MM.1S (cell line): ENCODE results near the gene NTN1.

Experiments used
- DNase-seq: peaks from one replicate; pipeline ENCODE4 v3.0.0-alpha.2; 2015
- H2AFZ ChIP-seq: fragments of 300-600 bp; sonication (generic); 2 replicates; pipeline ENCODE4 v1.6.0; 2016; ENCODE audit warnings: antibody characterized with exemption, low read length
- H3F3A ChIP-seq: fragments of 300-600 bp; sonication (generic); 2 replicates; pipeline ENCODE4 v1.6.1; 2016; ENCODE audit warnings: mild to moderate bottlenecking, antibody characterized with exemption, low read length, moderate library complexity, mixed read lengths; ENCODE audit not compliant: insufficient read depth
- H3K27ac ChIP-seq: fragments of 300-600 bp; sonication (generic); 2 replicates; pipeline ENCODE4 v1.5.1; 2016; ENCODE audit warnings: mild to moderate bottlenecking, low read length
- H3K27me3 ChIP-seq: fragments of 300-600 bp; sonication (generic); replicated peaks from 2 replicates; pipeline ENCODE4 v1.6.0; 2016; ENCODE audit warnings: low read length; ENCODE audit not compliant: insufficient read depth
- H3K36me3 ChIP-seq: fragments of 300-600 bp; sonication (generic); replicated peaks from 2 replicates; pipeline ENCODE4 v1.6.1; 2016; ENCODE audit warnings: mild to moderate bottlenecking, low read length, mixed read lengths; ENCODE audit not compliant: insufficient read depth
- H3K4me1 ChIP-seq: fragments of 300-600 bp; sonication (generic); 2 replicates; pipeline ENCODE4 v1.6.1; 2016; ENCODE audit warnings: low read length, mixed read lengths
- H3K4me2 ChIP-seq: fragments of 300-600 bp; sonication (generic); 2 replicates; pipeline ENCODE4 v1.6.0; 2016; ENCODE audit warnings: low read depth, low read length
- H3K4me3 ChIP-seq: fragments of 300-600 bp; sonication (generic); 2 replicates; pipeline ENCODE4 v1.5.1; 2016; ENCODE audit warnings: low read length, mixed read lengths
- H3K79me2 ChIP-seq: fragments of 300-600 bp; sonication (generic); 2 replicates; pipeline ENCODE4 v1.6.1; 2016; ENCODE audit warnings: mixed run types, low read length, mixed read lengths
- H3K9ac ChIP-seq: fragments of 300-600 bp; sonication (generic); 2 replicates; pipeline ENCODE4 v1.6.1; 2016; ENCODE audit warnings: low read length, mixed read lengths
- H3K9me2 ChIP-seq: fragments of 300-600 bp; sonication (generic); replicated peaks from 2 replicates; pipeline ENCODE4 v1.6.1; 2016; ENCODE audit warnings: mild to moderate bottlenecking, low read length, mixed read lengths; ENCODE audit not compliant: insufficient read depth
- H3K9me3 ChIP-seq: fragments of 300-600 bp; sonication (generic); replicated peaks from 2 replicates; pipeline ENCODE4 v1.6.1; 2016; ENCODE audit warnings: mild to moderate bottlenecking, low read length, mixed read lengths; ENCODE audit not compliant: insufficient read depth
- H4K20me1 ChIP-seq: fragments of 300-600 bp; sonication (generic); 2 replicates; pipeline ENCODE4 v1.6.1; 2016; ENCODE audit warnings: mild to moderate bottlenecking, low read length, moderate library complexity, mixed read lengths; ENCODE audit not compliant: insufficient read depth
- EZH2 ChIP-seq: fragments of 300-600 bp; sonication (generic); optimal IDR thresholded peaks from 2 replicates; pipeline ENCODE3; 2017; ENCODE audit warnings: low read depth, mild to moderate bottlenecking, antibody characterized with exemption, low read length, mixed read lengths
- EZH2phosphoT487 ChIP-seq: fragments of 300-600 bp; sonication (generic); IDR thresholded peaks from 2 replicates; pipeline ENCODE4 v1.6.1; 2018; ENCODE audit warnings: antibody characterized with exemption, low read length
- TF ChIP-seq, protein P1 (sequence below): fragments of 300-600 bp; sonication (generic); IDR thresholded peaks from 2 replicates; pipeline ENCODE4 v1.5.1; 2016; ENCODE audit warnings: antibody characterized with exemption, low read length, mixed read lengths

NTN1 gene

DNA sequence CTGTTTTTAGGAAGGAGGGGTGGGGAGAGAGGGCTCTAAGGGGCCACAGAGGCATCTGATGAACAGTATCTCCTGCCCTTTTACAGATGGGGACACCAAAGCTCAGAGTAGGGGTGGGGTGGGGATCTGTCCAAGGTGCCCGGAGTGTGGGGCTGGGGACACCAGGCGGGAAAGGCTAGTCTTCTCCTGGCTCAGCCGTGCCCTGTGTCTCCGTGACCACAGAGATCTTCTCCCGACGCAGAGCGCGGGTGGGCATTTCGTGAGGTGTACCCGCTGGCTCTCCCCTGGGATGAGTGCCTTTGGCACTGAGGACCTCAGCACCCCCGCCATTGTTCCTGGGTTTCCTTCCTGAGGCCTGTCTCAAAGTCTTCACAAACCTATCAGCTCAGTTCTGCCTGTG, 209.6 kb downstream of the NTN1 start:
- no peaks in the 10 kb centered on the region for H3K9me2 ChIP-seq
- no peaks in the 10 kb centered on the region for H3K36me3 ChIP-seq
- H3K27ac ChIP-seq, result no peak overlapping the region
- no peak overlapping the region for H3K9ac ChIP-seq
- H3K9me3 ChIP-seq, result no peaks in the 10 kb centered on the region
- no peaks in the 10 kb centered on the region for H3F3A ChIP-seq
- DNase-seq, result no peak
- peaks cover 8% of the 10 kb centered on the region; the same call in 1 of the 2 replicates for H3K4me1 ChIP-seq
- no peaks in the 10 kb centered on the region for H3K79me2 ChIP-seq
- peaks cover 47% of the 10 kb centered on the region for H3K27me3 ChIP-seq
- TF ChIP-seq, protein P1, sequence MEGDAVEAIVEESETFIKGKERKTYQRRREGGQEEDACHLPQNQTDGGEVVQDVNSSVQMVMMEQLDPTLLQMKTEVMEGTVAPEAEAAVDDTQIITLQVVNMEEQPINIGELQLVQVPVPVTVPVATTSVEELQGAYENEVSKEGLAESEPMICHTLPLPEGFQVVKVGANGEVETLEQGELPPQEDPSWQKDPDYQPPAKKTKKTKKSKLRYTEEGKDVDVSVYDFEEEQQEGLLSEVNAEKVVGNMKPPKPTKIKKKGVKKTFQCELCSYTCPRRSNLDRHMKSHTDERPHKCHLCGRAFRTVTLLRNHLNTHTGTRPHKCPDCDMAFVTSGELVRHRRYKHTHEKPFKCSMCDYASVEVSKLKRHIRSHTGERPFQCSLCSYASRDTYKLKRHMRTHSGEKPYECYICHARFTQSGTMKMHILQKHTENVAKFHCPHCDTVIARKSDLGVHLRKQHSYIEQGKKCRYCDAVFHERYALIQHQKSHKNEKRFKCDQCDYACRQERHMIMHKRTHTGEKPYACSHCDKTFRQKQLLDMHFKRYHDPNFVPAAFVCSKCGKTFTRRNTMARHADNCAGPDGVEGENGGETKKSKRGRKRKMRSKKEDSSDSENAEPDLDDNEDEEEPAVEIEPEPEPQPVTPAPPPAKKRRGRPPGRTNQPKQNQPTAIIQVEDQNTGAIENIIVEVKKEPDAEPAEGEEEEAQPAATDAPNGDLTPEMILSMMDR, result no peak
- no peak for TF ChIP-seq EZH2
- TF ChIP-seq EZH2phosphoT487, result no peak
- H2AFZ ChIP-seq, result no peak overlapping the region
- no peak overlapping the region for H3K4me3 ChIP-seq
- H4K20me1 ChIP-seq, result no peaks in the 10 kb centered on the region
- no peak overlapping the region for H3K4me2 ChIP-seq

DNA sequence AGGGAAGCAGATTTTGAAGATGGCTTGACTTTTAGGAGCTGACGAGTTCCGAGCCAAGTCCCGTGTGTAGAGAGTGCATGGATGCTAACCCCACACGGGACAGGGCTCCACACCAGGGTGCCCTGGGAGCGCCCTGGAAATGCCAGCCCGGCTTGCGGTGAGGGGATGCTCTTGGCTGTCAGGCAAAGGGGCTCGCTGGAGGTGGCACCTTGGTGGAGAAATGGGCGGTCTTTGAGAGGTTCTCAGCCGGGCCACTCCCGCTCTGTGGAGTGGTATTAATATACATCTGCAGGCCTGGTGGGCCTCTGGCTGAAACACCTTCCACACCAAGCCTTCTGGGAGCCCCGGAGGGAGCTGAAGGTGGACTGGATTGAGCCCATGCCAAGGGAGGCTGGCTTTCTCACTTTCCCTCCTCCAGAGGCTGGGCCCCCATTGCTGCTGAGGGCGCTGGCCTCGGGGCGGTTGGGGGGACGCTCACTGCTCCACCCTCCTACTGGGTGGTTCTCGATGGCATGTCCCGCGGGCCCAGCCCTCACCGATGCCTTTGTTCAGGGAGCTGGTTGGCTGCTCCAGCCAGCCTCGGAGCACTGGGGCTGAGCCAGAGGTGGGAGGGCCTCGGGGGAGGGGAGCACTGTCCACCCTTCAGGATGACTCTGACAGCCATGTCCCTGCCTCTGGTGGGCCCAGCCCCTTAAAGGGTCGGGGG, 210.3 kb downstream of the NTN1 start:
- Histone ChIP-seq H3K27me3 (peaks cover 43% of the 10 kb centered on the region), H4K20me1 (no peaks in the 10 kb centered on the region), H3K36me3 (no peaks in the 10 kb centered on the region), H3K27ac (no peak overlapping the region), H3K9me2 (no peaks in the 10 kb centered on the region), H2AFZ (no peak overlapping the region), H3F3A (no peaks in the 10 kb centered on the region), H3K4me1 (peaks cover 6% of the 10 kb centered on the region; the same call in 1 of the 2 replicates), H3K9me3 (no peaks in the 10 kb centered on the region), H3K9ac (no peak overlapping the region), H3K79me2 (no peaks in the 10 kb centered on the region), H3K4me2 (no peak overlapping the region), H3K4me3 (no peak overlapping the region)
- TF ChIP-seq EZH2phosphoT487 (no peak), EZH2 (no peak)
- TF ChIP-seq, protein P1, result no peak
- no peak for DNase-seq

DNA sequence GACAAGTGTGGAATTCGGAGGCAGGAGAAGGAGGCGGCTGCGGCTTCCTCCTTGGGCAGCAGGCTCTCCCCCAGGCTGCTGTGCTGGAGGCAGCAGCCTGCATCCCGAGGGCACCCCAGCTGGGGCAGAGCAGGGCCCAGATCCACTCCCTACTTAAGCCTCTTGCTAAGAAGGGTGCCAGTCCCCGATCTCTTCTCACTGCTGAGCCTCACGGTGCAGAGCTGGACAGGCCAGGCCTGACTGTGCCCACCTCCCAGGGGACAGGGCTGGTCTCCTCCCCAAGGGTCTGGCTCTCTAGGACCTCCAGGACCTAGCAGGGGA, 210.8 kb downstream of the NTN1 start:
- Histone ChIP-seq H3K9ac (no peak overlapping the region), H3K9me2 (no peaks in the 10 kb centered on the region), H3K36me3 (no peaks in the 10 kb centered on the region), H3K4me2 (no peak overlapping the region), H4K20me1 (no peaks in the 10 kb centered on the region), H3F3A (no peaks in the 10 kb centered on the region), H2AFZ (no peak overlapping the region), H3K27ac (no peak overlapping the region), H3K79me2 (no peaks in the 10 kb centered on the region), H3K4me3 (no peak overlapping the region), H3K4me1 (peaks cover 1% of the 10 kb centered on the region; the same call in 1 of the 2 replicates), H3K9me3 (no peaks in the 10 kb centered on the region), H3K27me3 (peaks cover 43% of the 10 kb centered on the region)
- TF ChIP-seq, protein P1, result no peak
- TF ChIP-seq EZH2 (no peak), EZH2phosphoT487 (no peak)
- DNase-seq, result no peak
